Stimulated activated CD4-positive, alpha-beta T cell treated with anti-CD3 and anti-CD28 coated beads, Interleukin-12 subunit alpha, Interleukin-12 subunit beta, amount 100 ng/mL, for 48 hours (primary cell): ENCODE results near the gene USP49.

Experiments
- DNase-seq, 3 donors: peaks; one replicate each; pipeline ENCODE4 v3.0.0-alpha.2; 2020; ENCODE audit warnings: low read depth in 2 of 3, low spot score in 1 of 3

USP49 gene

DNA sequence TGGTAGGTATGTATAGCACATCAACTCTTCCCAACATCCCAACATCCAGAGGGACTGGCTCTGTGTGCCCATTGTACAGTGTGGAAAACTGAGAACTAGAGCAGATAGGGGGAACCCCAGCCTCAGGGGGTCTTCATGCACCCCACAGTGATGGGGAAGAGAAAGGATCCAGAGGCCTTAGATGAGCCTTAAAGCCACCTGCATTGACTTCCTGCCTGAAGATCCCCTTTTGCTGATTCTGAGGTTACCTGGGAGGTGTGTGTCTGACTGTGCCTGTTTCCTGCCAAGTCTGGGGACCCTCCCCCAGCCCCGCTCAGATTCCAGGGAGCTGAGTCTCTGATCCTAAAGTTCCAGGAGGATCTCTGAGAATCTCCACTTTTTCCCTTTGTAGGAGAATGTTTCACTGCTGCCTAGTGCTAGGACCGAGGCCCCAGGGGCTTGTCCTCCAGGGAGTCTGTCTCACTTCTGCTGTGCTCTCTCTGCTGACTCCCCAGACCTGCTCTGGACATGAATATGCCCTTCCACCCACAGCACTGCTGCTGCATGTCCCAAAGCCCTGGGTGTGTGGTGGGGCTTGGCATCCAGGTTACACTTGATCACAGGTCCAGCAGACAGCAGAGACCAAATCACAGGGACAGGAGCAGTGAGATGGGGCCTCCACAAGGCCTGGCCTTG is 135.1 kb downstream of the USP49 start:
- DNase-seq: no peak

DNA sequence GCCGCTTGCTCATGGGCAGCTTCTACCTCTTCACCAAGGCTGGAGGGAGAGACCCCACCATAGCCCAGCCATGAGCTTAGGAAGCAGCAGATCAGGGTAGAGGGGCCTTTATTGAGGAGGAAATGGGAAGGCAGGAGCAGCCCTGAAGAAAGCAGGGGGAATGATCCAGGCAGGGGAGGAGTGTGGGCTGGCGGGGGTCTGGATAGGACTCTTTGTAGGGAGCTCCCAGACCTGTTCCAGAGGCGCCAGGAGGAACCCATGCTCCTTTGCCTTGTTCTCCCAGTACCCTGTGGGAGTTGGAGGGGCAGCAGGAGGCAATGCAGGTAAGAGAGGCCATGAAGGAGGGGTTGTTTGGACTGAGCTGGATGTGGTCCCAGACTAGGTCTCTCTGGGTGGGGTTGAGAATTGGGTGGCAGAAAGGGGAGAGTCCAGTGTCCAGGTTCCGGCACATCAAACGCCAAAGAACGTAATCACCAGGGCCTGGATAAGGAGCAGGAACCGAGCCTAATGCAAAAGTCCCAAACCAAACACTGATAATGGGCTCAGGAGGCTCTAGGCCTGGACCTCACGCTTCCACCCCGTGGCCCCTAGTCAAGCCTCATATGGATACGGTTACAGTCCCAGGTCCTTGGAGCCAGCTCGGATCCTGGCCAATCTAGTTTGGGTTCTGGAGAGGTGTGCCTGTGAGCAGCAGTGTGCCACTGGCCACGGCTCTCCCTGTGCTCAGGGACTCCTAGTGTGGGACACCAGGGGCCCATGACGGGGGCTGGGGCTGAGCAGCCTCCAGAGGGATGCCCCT is 135.9 kb downstream of the USP49 start:
- no peak for DNase-seq

DNA sequence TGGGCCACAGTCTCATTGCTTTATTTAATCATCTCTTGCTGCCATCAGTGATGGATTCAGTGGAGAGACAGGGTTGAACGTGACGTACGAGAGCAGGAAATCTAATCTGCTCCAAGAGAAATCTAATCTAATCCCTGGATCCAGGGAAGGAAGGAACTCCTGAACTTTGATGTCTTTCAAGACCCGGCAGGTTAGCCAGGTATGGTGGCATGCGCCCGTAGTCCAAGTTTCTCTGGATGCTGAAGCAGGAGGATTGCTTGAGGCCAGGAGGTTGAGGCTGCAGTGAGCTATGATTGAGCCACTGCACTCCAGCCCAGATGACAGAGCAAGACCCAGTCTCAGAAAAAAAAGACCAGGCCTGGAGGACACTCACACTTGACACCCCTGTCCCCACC is 136.5 kb downstream of the USP49 start:
- DNase-seq: no peak

DNA sequence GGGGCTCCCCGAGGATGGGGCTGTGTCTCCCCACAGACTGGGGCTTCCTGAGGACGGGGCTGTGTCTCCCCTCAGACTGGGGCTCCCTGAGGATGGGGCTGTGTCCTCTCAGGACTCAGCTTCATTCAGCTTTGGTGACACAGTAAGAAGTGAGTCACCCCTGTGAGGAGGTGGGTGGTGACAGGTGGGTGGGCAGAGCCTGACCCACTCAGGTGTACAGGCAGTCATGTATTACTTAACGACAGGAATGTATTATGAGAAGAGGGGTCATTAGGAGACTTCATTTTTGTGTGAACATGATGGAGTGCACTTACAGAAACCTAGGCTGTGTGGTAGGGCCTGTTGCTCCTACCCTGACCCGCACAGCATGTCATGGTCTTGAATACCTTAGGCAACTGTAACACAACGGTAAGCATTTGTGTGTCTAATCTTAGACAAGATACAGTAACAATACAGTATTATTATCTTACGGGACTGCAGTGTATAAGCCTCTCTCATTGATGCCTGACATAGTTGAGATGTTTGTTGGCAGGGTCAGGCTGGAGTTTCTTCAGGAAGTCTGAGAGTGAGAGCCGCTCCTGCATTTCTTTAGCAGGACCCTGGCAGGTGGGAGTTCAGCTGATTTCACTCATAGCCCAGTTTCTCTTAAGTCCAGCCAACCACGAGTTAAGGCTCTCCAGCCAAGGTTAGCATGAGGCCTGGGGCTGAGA is 137.1 kb downstream of the USP49 start:
- no peak for DNase-seq

DNA sequence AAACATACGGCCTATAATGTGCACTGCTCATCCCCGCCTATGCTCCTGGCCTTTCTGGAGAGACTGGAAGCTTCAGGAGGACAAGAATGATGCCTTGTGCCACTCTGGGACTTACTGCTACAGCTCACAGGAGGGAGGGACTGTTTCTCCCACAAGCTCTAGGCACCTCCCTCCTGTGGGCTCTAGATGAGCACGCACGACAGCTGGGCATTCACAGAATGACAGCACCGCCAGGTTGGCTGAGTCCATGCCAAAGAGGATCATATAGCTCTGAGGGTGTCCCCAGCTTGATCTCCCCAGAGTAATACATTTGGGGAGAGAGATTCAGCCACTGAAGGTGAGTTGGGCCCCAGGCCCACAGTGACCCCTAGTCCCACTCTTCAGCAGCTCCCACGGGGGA is 137.9 kb downstream of the USP49 start:
- DNase-seq: no peak

DNA sequence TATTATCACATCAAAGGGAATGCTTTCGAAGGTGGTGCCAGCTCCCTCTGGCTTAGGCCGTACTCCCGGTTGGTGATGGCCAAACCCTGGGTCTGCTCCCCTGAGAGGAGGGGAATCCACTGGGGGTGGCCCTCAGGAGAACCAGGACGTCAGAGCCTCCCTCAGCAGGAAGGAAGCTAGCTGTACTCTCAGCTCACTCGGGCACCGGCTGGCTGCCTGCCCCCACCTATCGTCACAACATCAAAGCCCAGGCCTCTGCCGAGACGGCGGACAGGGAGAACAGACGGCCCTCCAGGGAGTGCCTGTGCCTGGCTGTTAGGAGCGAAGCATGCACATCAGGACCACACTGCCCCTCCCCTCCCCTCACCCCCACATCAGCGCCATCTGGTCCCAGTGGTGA is 138.8 kb downstream of the USP49 start:
- no peak for DNase-seq

DNA sequence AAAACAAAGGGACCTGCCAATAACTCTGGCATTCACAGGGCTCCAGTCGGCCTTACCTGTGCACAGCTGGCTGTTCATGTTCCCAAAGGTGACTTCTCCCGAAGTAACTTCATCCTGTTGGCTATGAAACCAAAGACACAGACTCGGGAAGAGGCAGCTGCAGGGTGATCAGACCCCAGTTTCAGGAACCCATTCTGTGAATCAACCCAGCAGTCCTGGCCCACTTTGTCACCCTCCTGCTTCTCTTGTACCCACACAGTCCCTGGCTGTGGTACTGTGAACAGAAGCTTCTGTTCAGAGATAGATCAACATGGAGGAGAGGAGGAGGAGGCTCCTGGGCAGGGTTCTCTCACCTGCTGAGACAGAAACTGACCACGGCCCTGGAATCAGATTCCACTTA is 139.3 kb downstream of the USP49 start:
- DNase-seq: no peak

DNA sequence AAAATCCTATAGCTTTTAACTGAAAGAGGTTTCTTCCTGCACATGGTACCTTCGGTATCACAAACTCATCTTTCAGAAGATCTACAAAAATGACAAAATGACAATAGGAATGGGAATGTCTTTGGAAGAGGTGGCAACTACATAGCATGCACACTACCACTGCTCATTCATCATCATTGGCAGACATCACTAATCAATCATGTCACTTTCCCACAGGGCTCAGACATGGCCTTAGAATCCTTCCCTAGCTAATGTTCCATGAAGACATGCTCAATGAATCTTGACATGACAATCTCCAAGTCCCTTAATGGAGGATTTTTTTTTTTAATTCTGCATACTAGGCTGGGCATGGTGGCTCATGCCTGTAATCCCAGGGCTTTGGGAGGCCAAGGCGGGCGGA is 144.8 kb downstream of the USP49 start:
- DNase-seq: no peak

DNA sequence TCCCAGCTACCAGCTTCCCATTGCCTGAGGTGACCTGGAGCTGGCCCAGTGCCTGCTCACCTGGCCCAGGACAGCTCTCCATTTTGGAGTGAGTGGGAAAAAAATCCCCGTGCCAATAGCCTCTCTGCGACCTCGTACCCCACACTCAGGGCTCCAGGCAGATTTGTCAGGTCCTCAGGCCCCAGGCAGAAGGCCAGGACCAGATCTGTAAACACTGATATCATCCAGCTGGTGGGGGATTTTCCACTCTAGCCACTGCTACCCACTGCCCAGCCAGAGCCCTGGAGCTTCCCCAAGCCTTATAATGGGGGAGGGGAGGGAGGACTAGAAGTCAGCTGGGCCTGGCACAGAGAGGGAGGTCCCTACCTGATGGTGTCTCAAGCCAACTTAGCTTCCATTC is 146.6 kb downstream of the USP49 start:
- no peak for DNase-seq

DNA sequence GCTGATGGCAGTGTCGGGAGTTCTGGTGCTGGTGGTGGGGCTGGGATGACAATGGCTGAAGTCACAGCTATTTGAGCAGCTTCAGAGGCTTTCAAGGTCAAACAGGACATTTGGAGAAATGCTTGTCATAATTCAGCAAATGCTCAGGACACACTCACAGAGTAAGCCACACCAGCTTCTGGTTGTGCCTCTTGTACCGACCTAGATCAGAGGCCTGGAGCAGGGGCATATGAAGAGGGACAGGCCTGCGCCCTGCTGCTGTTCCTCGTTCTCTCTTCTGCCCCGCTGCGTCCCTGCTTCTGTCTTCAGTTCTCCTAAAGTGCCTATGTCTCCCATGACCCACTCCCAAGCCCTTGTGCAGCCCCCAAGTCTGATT is 147.1 kb downstream of the USP49 start:
- no peak for DNase-seq

DNA sequence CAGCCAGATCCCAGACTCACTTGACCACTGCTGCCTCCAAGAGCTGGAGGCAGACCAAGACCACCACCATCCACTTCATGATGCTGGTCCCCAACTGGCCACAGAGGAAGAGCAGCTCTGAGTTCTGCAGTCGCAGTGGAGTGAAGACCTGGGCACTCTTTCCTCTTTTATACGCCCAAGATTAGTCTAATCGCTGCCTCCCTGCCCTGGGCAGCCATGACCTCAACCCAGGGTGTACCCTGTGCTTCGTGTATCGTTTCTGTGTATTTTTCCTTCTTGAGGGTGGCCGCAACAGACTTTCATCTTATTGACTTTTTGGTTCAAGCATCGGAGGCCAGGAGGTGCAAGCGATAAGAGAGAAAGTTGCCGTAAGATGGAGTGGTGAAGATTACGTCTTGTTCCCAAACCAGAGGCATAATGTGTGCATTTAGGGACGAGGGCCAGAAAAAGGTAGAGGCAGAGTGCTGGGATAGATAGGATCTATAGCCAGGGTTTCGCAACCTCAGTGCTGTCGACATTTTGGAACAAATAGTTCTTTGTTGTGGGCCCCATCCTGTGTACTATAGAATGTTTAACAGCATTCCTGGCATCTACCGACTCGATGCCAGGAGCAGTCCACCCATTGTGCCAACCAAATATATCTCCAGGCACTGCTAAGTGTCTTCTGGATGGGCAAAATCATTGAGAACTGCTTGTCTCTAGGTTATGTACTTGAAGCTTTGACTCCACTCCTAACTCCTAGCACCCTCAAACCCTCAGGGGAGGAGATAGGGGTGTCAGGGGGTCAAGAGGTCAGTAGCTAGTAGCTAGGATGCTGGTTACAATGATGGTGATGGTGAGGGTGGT is 147.7 kb downstream of the USP49 start, which contains the start of gene PGC:
Gene PGC (minus strand): TSS at position 142 of the 846 bp plus-strand sequence. CDS start 63 bp downstream, at position 79.
- no peak for DNase-seq

DNA sequence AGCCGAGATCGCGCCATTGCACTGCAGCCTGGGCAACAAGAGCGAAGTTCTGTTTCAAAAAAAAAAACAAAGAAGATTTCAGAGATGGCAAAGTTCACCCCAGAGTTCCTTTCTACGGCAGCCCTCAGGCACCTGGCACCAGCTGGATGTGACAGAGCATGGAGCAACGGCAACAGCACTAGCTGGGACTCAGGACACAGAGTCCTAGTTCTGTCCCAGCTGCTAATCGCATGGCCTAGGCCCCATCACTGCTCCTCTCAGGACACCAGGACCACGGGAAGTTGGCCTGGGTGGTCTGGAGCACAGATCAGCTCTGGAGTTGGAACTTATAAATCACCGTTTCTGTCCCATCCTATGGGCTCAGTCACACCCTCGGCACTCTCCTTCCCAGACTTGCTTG is 149.1 kb downstream of the USP49 start:
- no peak for DNase-seq

DNA sequence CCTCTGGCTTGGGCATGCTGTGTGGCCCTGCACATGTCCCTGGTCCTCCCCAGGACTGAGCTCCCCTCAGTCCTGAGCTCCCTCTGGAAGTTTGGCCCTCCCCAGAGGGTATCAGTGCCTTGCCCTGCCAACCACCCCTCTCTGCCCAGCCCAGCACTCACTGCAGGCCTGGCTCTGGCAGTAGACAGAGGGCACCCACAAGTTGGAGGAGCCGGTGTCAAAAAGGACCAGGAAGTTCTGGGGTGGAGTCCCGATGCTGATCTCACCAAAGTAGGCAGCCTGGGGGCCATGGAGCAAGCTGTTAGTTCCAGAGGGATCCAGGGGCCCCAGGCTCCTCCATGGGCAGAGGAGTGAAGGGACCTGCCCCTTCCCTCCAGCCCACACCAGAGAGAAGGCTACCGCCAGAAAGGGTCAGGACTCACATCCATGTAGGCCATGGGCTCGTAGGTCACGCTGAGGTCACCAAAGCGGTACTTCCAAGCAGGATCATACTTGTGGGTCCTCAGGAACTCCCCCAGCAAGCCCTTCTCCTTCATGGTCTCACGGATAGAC is 150.9 kb downstream of the USP49 start:
- no peak for DNase-seq

DNA sequence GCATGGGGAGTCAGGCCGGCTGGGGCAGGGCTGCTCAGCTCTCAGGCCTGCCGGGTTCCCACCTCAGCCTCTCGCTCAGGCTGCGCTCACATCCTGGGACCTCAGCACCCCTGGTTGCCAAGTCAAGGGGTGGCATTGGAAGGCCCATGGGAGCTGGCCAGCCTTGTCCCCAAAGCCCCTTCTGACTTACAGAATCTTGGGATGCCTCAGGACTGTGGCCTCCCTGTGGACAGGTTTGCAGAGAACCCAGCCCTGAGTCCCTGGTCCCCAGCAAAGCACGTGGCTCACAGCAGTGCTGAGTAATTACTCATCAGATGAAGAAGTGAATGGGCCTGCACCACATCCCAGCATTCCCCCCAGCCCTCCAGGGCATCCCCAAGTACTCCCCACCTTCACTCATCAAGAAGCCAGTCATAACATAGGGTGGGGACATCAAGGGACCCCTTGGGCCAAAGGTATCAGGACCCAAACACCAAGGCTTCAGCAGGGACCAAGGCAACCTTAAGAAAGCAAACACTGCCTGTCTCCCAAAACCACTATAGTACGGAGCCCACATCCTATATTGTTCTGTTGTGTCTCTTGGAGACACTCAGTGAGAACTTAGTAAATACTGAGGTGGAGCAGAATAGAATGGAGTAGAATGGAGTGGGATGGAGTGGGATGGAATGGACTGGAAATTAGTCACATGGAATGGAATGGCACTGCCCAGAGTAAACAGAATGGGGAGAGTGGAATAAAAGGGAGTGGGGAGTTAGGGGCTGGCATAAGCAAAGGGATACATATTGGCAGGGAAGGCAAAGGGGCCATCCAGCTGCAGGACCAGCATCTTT is 151.6 kb downstream of the USP49 start:
- no peak for DNase-seq

DNA sequence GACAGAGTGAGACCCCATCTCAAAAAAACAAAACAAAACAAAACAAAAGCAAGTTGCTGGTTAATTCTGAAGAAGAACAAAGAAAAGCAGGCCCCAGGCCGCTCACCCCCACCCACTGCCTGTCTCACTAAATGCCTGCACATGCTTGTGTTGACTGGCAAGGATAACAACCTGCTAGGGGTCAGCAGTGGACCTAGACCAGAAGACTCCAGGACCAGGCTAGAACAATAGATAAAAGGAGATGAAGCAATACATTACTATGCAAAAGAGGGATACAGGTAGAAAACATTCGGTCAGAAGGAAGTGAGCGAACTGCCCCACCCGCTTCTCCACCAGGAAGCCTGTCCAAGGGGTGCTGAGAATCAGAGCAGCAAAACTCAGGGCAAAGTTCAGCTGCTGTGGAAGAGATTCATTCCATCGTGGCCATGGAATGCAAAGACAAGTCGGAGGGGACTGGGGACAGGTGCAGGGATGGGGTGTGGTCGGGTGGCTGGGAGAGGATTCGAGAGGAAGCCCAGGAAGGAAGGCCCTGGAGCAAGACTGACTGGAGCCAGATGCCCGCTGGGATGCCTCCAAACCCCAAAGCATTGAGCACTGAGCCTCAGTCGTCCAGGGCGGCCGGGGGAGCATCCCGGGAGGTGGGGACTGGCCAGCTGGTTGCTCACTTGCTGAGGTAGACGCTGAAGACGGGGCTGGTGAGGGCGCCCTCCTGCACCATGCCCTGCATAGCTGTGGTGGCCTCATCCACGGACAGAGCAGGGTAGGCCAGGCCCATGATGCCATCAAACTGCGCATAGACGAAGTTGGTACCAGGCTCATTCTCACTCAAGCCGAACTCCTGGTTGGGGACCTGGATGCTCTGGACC is 153.3 kb downstream of the USP49 start:
- DNase-seq: no peak

DNA sequence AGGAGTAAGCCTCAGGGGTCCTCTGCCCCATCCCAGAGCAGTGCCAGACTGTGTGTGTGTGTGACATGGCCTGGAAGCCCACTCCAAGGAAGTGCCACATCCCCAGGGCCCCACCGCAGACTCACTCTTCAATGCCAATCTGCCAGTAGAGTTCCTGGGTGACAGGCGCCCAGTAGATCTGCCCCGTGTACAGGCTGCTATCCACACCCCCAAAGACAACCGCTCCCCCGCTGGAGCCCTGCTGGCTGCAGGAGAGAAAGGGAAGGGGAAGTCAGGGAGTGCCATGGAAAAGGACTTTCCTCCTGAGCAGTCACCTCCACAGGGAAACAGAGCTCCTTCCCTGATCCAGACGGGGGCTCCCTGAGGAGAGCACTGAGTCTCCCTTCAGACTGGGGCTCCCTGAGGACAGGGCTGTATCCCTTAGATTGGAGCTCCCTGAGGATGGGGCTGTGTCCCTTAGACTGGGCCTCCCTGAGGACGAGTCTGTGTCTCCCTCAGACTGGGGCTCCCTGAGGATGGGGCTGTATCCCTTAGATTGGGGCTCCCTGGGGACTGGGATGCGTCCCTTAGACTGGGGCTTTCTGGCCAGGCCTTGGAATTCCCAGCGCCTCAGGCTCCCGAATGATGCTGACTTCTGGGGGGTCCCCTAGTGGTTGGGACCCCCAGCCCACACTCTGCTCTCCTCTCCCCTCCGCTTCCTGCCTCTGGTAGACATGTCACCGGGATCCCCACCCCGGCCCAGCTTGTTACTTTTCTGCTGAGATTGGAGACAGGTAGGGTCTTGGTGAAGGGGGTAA is 154.6 kb downstream of the USP49 start:
- DNase-seq: no peak
